Measurements from ENCODE around the gene ROGDI. TPM values are rescaled to one million over a fixed set of nuclear protein-coding genes. Genes with fewer than 3 reads are reported as not detected.

ROGDI gene
- total and polyA plus RNA-seq, 9 of the 15 experiments (the other 6 are each of a cell fraction or from before 2014, with no cell fraction given) = 0.97 to 37.3 (median 16.5) TPM

GRCh38 chr16:4768549-4769305 lies 33.7 kb downstream of the ROGDI start (continued):
- TF ChIP-seq ZNF592 (IDR thresholded peaks at IDR 0.05) (no peak), DIDO1 (tag; IDR thresholded peaks at IDR 0.05; ENCODE audit: low read depth) (peak; percentile 48; the same call in 1 of the 2 replicates), HMBOX1 (IDR thresholded peaks at IDR 0.05) (peak; percentile 49; the same call in 1 of the 2 replicates), SUPT5H (IDR thresholded peaks at IDR 0.05) (peak; percentile 86), FOXP1 (CRISPR knock-in tag; IDR thresholded peaks at IDR 0.05) (no peak), ZNF140 (CRISPR knock-in tag; IDR thresholded peaks at IDR 0.05) (no peak), POLR2H (tag; IDR thresholded peaks at IDR 0.05; ENCODE audit: low read depth) (no peak), ZNF740 (CRISPR knock-in tag; IDR thresholded peaks at IDR 0.05) (no peak), ZNF740 (tag; IDR thresholded peaks at IDR 0.05) (no peak), ZNF609 (CRISPR knock-in tag; IDR thresholded peaks at IDR 0.05; ENCODE audit: borderline replicate concordance) (no peak), ZNF584 (CRISPR knock-in tag; IDR thresholded peaks at IDR 0.05; ENCODE audit: low read depth) (no peak), YBX1 (IDR thresholded peaks at IDR 0.05) (no peak), HOXB6 (CRISPR knock-in tag; IDR thresholded peaks at IDR 0.05; ENCODE audit: borderline replicate concordance) (no peak), FIP1L1 (IDR thresholded peaks at IDR 0.05; ENCODE audit: low read depth, low read length, poor library complexity, severe bottlenecking) (no peak)

Data from K562 (cell line).